Measurements from ENCODE around the gene MACROD1. TPM values are rescaled to one million over a fixed set of nuclear protein-coding genes. Genes with fewer than 3 reads are reported as not detected.

The MACROD1 gene
- total RNA-seq, 3 donors from 2014 or later (not counting 1 experiment from before 2014, with no cell fraction given), result 0.73 to 3.3 (median 1.8) TPM

- no peak overlapping the region for H3K4me3 ChIP-seq (ENCODE audit: low read length)
- peaks cover 3% of the 10 kb centered on the region for H3K4me1 ChIP-seq (ENCODE audit: control insufficient read depth, insufficient read depth, low read length)
- intact Hi-C loops (cut with micrococcal nuclease), result no loop called here
- no peak overlapping the region for H3K27ac Mint-ChIP-seq
- 1% methylated on average over 85 of the region's 85 CpGs for WGBS (ENCODE audit: insufficient coverage)
- H3K36me3 Mint-ChIP-seq, result no peaks in the 10 kb centered on the region
- no peaks in the 10 kb centered on the region for H3K9me3 Mint-ChIP-seq
- no peak overlapping the region for H3K4me3 Mint-ChIP-seq
- TF ChIP-seq CTCF (IDR thresholded peaks at IDR 0.05), result no peak
- no peak overlapping the region for H3K27ac ChIP-seq (ENCODE audit: low read length)
- peaks cover 22% of the 10 kb centered on the region for H3K27me3 ChIP-seq (ENCODE audit: control insufficient read depth, insufficient read depth, low read length)
- no peaks in the 10 kb centered on the region for H3K36me3 ChIP-seq (ENCODE audit: control insufficient read depth, insufficient read depth, low read length)
- H3K27me3 Mint-ChIP-seq (ENCODE audit: low read depth in 2 of 2), result peaks cover 24 to 25% of the 10 kb centered on the region in 2 donors
- no peaks in the 10 kb centered on the region for H3K9me3 ChIP-seq (ENCODE audit: control insufficient read depth, insufficient read depth, low read length)
- DNase-seq (no peak), ATAC-seq (no peak)
- peaks cover 4 to 5% of the 10 kb centered on the region in 2 donors for H3K4me1 Mint-ChIP-seq
Observed at GRCh38 chr11:64036087-64037026, 129.6 kb downstream of the MACROD1 start.

- no peak for TF ChIP-seq CTCF (IDR thresholded peaks at IDR 0.05)
- Histone ChIP-seq H3K4me1 (ENCODE audit: control insufficient read depth, insufficient read depth, low read length) (peaks cover 3% of the 10 kb centered on the region), H3K27ac (ENCODE audit: low read length) (no peak within 1 kb of the TSS), H3K27me3 (ENCODE audit: control insufficient read depth, insufficient read depth, low read length) (peaks cover 22% of the 10 kb centered on the region), H3K9me3 (ENCODE audit: control insufficient read depth, insufficient read depth, low read length) (no peaks in the 10 kb centered on the region), H3K36me3 (ENCODE audit: control insufficient read depth, insufficient read depth, low read length) (no peaks in the 10 kb centered on the region), H3K4me3 (ENCODE audit: low read length) (no peak within 1 kb of the TSS)
- intact Hi-C loops (cut with micrococcal nuclease), result no loop called here
- Mint-ChIP-seq H3K4me3 (no peak within 1 kb of the TSS), H3K4me1 (peaks cover 4 to 5% of the 10 kb centered on the region in 2 donors), H3K9me3 (no peaks in the 10 kb centered on the region), H3K27ac (no peak within 1 kb of the TSS), H3K27me3 (ENCODE audit: low read depth in 2 of 2) (peaks cover 24 to 25% of the 10 kb centered on the region in 2 donors), H3K36me3 (no peaks in the 10 kb centered on the region)
- ATAC-seq (no peak), DNase-seq (no peak)
- WGBS (ENCODE audit: insufficient coverage), result under 1% methylated on average over 45 of the region's 64 CpGs
Observed at GRCh38 chr11:64035576-64035975, 130.3 kb downstream of the MACROD1 start, which contains the start of gene FLRT1. Gene FLRT1, plus strand, starts transcription at chr11:64035931. Its CDS starts 80,337 bp downstream, at chr11:64116268.

- WGBS (ENCODE audit: insufficient coverage), result 12% methylated on average over 11 of the region's 17 CpGs
- peaks cover 22% of the 10 kb centered on the region for H3K27me3 ChIP-seq (ENCODE audit: control insufficient read depth, insufficient read depth, low read length)
- no peak for DNase-seq
Observed at GRCh38 chr11:64035081-64035524, 130.8 kb downstream of the MACROD1 start.

More at GRCh38 chr11:64035081-64035524, 130.8 kb downstream of the MACROD1 start:
- H3K4me3 Mint-ChIP-seq, result no peak overlapping the region
- peaks cover 3% of the 10 kb centered on the region for H3K4me1 ChIP-seq (ENCODE audit: control insufficient read depth, insufficient read depth, low read length)
- no peak for TF ChIP-seq CTCF (IDR thresholded peaks at IDR 0.05)
- no peak overlapping the region for H3K4me3 ChIP-seq (ENCODE audit: low read length)
- H3K36me3 Mint-ChIP-seq, result no peaks in the 10 kb centered on the region
- H3K36me3 ChIP-seq (ENCODE audit: control insufficient read depth, insufficient read depth, low read length), result no peaks in the 10 kb centered on the region
- peaks cover 24 to 28% of the 10 kb centered on the region in 2 donors for H3K27me3 Mint-ChIP-seq (ENCODE audit: low read depth in 2 of 2)
- no peaks in the 10 kb centered on the region for H3K9me3 ChIP-seq (ENCODE audit: control insufficient read depth, insufficient read depth, low read length)
- H3K27ac ChIP-seq (ENCODE audit: low read length), result no peak overlapping the region
- intact Hi-C loops (cut with micrococcal nuclease), result no loop called here
- no peak overlapping the region for H3K27ac Mint-ChIP-seq
- H3K9me3 Mint-ChIP-seq, result no peaks in the 10 kb centered on the region
- no peak for ATAC-seq
- peaks cover 4 to 5% of the 10 kb centered on the region in 2 donors for H3K4me1 Mint-ChIP-seq
